ENCODE results near the gene NCKAP1. TPM values are rescaled to one million over a fixed set of nuclear protein-coding genes. Genes with fewer than 3 reads are reported as not detected.
A peak's percentile ranks its signal among the peaks of the same experiment; 100 is the strongest.

The NCKAP1 gene
- total RNA-seq, 2 donors from 2014 or later: 128 to 136 TPM

GRCh38 chr2:182942756-182943155, 95.5 kb downstream of the NCKAP1 start:
- no peak overlapping the region for H3K4me3 ChIP-seq (ENCODE audit: low read length)
- H3K4me1 ChIP-seq (ENCODE audit: control insufficient read depth, insufficient read depth, low read length): peaks cover 3% of the 10 kb centered on the region
- no peaks in the 10 kb centered on the region for H3K9me3 ChIP-seq (ENCODE audit: control insufficient read depth, low read length)
- WGBS, 2 experiments (ENCODE audit: insufficient coverage in 1 of 2, insufficient read length in 1 of 2): 100% methylated on average over 1 of the region's 2 CpGs; no CpG with 5 or more reads in 1 of the 2 experiments
- Mint-ChIP-seq H3K4me3 (no peak overlapping the region), H3K36me3 (ENCODE audit: low read depth) (peaks cover 49% of the 10 kb centered on the region), H3K9me3 (no peaks in the 10 kb centered on the region), H3K27me3 (ENCODE audit: insufficient read depth) (no peaks in the 10 kb centered on the region), H3K27ac (peak overlapping the region; percentile 24), H3K4me1 (peaks cover 16% of the 10 kb centered on the region)
- H3K36me3 ChIP-seq (ENCODE audit: control insufficient read depth, insufficient read depth, low read length): peaks cover 75% of the 10 kb centered on the region
- TF ChIP-seq CTCF (conservative IDR thresholded peaks at IDR 0.05): no peak
- H3K27ac ChIP-seq (ENCODE audit: low read depth, low read length): no peak overlapping the region
- DNase-seq: no peak
- no peaks in the 10 kb centered on the region for H3K27me3 ChIP-seq (ENCODE audit: control insufficient read depth, insufficient read depth, low read length, poor library complexity, severe bottlenecking)
- no peak overlapping the region for H3K9ac ChIP-seq (ENCODE audit: extremely low read depth, low read length, poor library complexity, severe bottlenecking)

- WGBS, 2 experiments (ENCODE audit: insufficient coverage in 1 of 2, insufficient read length in 1 of 2): 100% methylated on average over 1 of the region's 1 CpG; no CpG with 5 or more reads in 1 of the 2 experiments
- Histone ChIP-seq H3K4me1 (ENCODE audit: control insufficient read depth, insufficient read depth, low read length) (peaks cover under 1% of the 10 kb centered on the region), H3K27me3 (ENCODE audit: control insufficient read depth, insufficient read depth, low read length, poor library complexity, severe bottlenecking) (no peaks in the 10 kb centered on the region), H3K4me3 (ENCODE audit: low read length) (no peak overlapping the region), H3K9ac (ENCODE audit: extremely low read depth, low read length, poor library complexity, severe bottlenecking) (no peak overlapping the region), H3K27ac (ENCODE audit: low read depth, low read length) (peak overlapping the region; percentile 6), H3K36me3 (ENCODE audit: control insufficient read depth, insufficient read depth, low read length) (peaks cover 79% of the 10 kb centered on the region), H3K9me3 (ENCODE audit: control insufficient read depth, low read length) (no peaks in the 10 kb centered on the region)
- Mint-ChIP-seq H3K27ac (peak overlapping the region; percentile 47), H3K9me3 (no peaks in the 10 kb centered on the region), H3K4me1 (peaks cover 12% of the 10 kb centered on the region), H3K27me3 (ENCODE audit: insufficient read depth) (no peaks in the 10 kb centered on the region), H3K36me3 (ENCODE audit: low read depth) (peaks cover 52% of the 10 kb centered on the region), H3K4me3 (no peak overlapping the region)
- DNase-seq: no peak
- TF ChIP-seq CTCF (conservative IDR thresholded peaks at IDR 0.05): no peak
These were observed 96.3 kb downstream of the NCKAP1 start for GRCh38 chr2:182941919-182942318.

GRCh38 chr2:182941121-182941722, 97.0 kb downstream of the NCKAP1 start:
- no peak for DNase-seq
- H3K27me3 Mint-ChIP-seq (ENCODE audit: insufficient read depth): no peaks in the 10 kb centered on the region
- H3K27me3 ChIP-seq (ENCODE audit: control insufficient read depth, insufficient read depth, low read length, poor library complexity, severe bottlenecking): no peaks in the 10 kb centered on the region
- H3K9me3 Mint-ChIP-seq: no peaks in the 10 kb centered on the region
- H3K9ac ChIP-seq (ENCODE audit: extremely low read depth, low read length, poor library complexity, severe bottlenecking): no peak overlapping the region
- H3K9me3 ChIP-seq (ENCODE audit: control insufficient read depth, low read length): no peaks in the 10 kb centered on the region
- H3K4me1 Mint-ChIP-seq: peaks cover 6% of the 10 kb centered on the region
- no peak overlapping the region for H3K27ac ChIP-seq (ENCODE audit: low read depth, low read length)
- no peaks in the 10 kb centered on the region for H3K4me1 ChIP-seq (ENCODE audit: control insufficient read depth, insufficient read depth, low read length)
- WGBS, 2 experiments (ENCODE audit: insufficient coverage in 1 of 2, insufficient read length in 1 of 2): 96 to 100% methylated on average over 1 to 2 of the region's 2 CpGs
- H3K4me3 Mint-ChIP-seq: no peak overlapping the region
- TF ChIP-seq CTCF (conservative IDR thresholded peaks at IDR 0.05): no peak
- H3K27ac Mint-ChIP-seq: no peak overlapping the region
- H3K36me3 Mint-ChIP-seq (ENCODE audit: low read depth): peaks cover 52% of the 10 kb centered on the region
- peaks cover 82% of the 10 kb centered on the region for H3K36me3 ChIP-seq (ENCODE audit: control insufficient read depth, insufficient read depth, low read length)
- no peak overlapping the region for H3K4me3 ChIP-seq (ENCODE audit: low read length)
